ENCODE measurements around the gene ZNF79.

DNA sequence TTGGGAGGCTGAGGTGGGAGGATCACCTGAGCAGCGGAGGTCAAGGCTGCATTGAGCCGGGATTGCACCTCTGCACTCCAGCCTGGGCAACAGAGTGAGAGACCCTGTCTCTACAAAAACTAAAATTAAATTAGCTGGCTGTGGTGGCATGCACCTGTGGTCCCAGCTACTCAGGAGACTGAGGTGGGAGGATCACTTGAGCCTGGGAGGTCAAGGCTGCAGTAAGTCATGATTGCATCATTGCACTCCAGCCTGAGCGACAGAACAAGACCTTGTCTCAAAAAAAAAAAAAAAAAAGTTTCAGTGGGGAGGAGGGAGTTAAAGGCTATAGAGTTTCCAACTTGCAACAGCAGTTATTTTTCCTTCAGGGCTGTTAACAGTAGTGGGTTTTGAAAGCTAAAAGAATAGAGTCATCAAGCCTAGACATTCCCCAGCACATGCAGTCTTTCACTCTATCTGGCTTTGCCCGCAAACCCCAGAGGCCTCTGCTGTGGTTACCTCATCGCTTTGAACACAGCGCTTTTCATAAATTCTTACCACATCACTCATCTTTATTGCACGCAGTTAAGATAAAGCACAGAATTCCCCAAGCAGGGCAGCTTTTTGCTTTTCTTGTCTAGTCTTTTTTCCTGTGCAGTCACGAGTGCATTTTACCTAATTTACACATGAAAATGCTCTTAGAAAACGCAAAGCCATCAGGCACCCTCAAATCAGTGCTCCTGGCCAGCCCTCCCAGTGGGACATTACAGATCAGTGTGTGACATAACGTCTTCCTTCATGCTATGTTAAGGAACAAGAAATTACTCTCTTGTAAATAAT, 35.9 kb upstream of the ZNF79 start:
- no peak for TF ChIP-seq JUNB (IDR thresholded peaks at IDR 0.05; ENCODE audit: unreplicated experiment)
- TF ChIP-seq NANOG (IDR thresholded peaks at IDR 0.05; ENCODE audit: borderline replicate concordance): no peak
- TF ChIP-seq, protein P1, sequence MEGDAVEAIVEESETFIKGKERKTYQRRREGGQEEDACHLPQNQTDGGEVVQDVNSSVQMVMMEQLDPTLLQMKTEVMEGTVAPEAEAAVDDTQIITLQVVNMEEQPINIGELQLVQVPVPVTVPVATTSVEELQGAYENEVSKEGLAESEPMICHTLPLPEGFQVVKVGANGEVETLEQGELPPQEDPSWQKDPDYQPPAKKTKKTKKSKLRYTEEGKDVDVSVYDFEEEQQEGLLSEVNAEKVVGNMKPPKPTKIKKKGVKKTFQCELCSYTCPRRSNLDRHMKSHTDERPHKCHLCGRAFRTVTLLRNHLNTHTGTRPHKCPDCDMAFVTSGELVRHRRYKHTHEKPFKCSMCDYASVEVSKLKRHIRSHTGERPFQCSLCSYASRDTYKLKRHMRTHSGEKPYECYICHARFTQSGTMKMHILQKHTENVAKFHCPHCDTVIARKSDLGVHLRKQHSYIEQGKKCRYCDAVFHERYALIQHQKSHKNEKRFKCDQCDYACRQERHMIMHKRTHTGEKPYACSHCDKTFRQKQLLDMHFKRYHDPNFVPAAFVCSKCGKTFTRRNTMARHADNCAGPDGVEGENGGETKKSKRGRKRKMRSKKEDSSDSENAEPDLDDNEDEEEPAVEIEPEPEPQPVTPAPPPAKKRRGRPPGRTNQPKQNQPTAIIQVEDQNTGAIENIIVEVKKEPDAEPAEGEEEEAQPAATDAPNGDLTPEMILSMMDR (conservative IDR thresholded peaks at IDR 0.05; ENCODE audit: low read depth in 2 of 2): no peak
- no peak for TF ChIP-seq POLR2AphosphoS5 (IDR thresholded peaks at IDR 0.05; ENCODE audit: low read depth)
- TF ChIP-seq EZH2phosphoT487 (IDR thresholded peaks at IDR 0.05; ENCODE audit: unreplicated experiment): no peak
- TF ChIP-seq EZH2 (IDR thresholded peaks at IDR 0.05; ENCODE audit: low read depth, unreplicated experiment): no peak
- TF ChIP-seq, protein P2, sequence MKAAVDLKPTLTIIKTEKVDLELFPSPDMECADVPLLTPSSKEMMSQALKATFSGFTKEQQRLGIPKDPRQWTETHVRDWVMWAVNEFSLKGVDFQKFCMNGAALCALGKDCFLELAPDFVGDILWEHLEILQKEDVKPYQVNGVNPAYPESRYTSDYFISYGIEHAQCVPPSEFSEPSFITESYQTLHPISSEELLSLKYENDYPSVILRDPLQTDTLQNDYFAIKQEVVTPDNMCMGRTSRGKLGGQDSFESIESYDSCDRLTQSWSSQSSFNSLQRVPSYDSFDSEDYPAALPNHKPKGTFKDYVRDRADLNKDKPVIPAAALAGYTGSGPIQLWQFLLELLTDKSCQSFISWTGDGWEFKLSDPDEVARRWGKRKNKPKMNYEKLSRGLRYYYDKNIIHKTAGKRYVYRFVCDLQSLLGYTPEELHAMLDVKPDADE (IDR thresholded peaks at IDR 0.05): no peak
- no peak for TF ChIP-seq STAT1 (IDR thresholded peaks at IDR 0.05; ENCODE audit: unreplicated experiment)
- TF ChIP-seq, protein P3, sequence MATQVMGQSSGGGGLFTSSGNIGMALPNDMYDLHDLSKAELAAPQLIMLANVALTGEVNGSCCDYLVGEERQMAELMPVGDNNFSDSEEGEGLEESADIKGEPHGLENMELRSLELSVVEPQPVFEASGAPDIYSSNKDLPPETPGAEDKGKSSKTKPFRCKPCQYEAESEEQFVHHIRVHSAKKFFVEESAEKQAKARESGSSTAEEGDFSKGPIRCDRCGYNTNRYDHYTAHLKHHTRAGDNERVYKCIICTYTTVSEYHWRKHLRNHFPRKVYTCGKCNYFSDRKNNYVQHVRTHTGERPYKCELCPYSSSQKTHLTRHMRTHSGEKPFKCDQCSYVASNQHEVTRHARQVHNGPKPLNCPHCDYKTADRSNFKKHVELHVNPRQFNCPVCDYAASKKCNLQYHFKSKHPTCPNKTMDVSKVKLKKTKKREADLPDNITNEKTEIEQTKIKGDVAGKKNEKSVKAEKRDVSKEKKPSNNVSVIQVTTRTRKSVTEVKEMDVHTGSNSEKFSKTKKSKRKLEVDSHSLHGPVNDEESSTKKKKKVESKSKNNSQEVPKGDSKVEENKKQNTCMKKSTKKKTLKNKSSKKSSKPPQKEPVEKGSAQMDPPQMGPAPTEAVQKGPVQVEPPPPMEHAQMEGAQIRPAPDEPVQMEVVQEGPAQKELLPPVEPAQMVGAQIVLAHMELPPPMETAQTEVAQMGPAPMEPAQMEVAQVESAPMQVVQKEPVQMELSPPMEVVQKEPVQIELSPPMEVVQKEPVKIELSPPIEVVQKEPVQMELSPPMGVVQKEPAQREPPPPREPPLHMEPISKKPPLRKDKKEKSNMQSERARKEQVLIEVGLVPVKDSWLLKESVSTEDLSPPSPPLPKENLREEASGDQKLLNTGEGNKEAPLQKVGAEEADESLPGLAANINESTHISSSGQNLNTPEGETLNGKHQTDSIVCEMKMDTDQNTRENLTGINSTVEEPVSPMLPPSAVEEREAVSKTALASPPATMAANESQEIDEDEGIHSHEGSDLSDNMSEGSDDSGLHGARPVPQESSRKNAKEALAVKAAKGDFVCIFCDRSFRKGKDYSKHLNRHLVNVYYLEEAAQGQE (IDR thresholded peaks at IDR 0.05; ENCODE audit: unreplicated experiment): no peak
- no peak for TF ChIP-seq CREB1 (CRISPR knock-in tag; IDR thresholded peaks at IDR 0.05; ENCODE audit: low read depth)

All from GM23338 (cell line).